ENCODE data around the gene DOP1A.
"Not testable (repeated sequence)": the region's sequence is repeated elsewhere in the genome, so short reads cannot be mapped to it uniquely, and the experiment has no call there.

DOP1A gene

DNA sequence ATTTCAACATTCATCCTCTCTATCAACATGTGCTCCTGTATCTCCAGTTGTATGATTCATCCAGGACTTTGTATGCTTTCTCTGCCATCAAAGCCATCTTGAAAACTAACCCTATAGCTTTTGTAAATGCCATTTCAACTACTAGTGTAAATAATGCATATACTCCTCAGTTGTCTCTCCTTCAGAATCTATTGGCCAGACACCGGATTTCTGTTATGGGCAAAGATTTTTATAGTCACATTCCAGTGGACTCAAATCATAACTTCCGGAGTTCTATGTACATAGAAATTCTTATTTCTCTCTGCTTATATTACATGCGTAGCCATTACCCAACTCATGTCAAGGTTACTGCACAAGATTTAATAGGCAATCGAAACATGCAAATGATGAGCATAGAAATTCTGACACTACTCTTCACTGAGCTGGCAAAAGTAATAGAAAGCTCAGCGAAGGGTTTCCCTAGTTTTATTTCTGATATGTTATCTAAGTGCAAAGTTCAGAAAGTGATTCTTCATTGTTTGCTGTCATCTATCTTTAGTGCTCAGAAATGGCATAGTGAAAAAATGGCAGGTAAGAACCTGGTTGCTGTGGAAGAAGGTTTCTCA, 70.7 kb downstream of the DOP1A start:
- no peak for FAIRE-seq

DNA sequence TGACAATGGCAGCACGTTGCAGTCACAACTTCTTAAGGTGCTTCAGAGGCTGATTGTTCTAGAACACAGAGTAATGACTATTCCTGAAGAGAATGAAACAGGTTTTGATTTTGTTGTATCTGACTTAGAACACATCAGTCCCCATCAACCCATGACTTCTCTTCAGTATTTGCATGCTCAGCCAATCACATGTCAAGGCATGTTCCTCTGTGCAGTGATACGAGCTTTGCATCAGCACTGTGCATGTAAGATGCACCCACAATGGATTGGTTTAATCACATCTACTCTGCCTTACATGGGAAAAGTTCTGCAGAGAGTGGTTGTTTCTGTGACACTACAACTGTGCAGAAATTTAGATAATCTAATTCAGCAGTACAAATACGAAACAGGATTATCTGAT, 71.3 kb downstream of the DOP1A start:
- FAIRE-seq, result no peak

More for the DNA sequence above, 70.7 kb downstream of the DOP1A start:
- no peak for DNase-seq (ENCODE audit: low spot score)

DNA sequence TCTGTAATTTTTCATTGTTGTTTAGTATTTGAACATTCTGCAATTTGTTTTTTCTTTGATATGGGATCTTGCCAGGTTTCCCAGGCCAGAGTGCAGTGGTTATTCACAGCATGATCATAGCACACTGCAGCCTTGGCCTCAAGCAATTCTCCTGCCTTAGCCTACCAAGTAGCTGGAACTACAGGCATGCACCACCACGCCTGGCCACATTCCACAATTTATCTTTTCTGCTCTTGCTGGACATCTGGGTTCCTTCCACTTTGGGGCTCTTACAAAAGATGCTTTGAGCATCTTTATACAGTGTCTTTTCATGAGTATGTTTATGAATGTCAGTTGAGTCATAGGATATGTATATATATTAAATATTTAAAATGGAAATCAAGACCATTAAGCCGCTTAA, 83.6 kb downstream of the DOP1A start:
- no peak for FAIRE-seq
- DNase-seq (ENCODE audit: low spot score), result no peak

More for the DNA sequence above, 71.3 kb downstream of the DOP1A start:
- DNase-seq (ENCODE audit: low spot score), result no peak

DNA sequence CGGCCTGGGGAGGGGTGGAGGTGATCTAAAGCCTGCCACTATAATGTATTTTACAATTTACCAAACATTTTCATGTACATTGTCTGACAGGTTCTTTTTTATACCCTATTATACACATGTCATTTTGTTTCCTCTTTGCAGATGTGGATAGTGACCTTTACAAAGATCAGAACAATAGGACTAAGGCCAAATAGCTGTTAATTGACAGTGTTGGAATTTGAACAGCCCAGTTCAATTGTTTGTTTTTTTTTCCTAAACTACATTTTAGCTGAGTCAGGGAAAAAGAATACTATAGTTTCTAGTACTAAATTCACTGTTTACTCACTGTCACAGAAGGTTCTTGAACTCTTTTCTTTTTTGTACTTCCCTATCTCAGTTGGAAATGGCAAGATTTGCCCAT, 85.4 kb downstream of the DOP1A start:
- FAIRE-seq (no peak), DNase-seq (ENCODE audit: low spot score) (no peak)

DNA sequence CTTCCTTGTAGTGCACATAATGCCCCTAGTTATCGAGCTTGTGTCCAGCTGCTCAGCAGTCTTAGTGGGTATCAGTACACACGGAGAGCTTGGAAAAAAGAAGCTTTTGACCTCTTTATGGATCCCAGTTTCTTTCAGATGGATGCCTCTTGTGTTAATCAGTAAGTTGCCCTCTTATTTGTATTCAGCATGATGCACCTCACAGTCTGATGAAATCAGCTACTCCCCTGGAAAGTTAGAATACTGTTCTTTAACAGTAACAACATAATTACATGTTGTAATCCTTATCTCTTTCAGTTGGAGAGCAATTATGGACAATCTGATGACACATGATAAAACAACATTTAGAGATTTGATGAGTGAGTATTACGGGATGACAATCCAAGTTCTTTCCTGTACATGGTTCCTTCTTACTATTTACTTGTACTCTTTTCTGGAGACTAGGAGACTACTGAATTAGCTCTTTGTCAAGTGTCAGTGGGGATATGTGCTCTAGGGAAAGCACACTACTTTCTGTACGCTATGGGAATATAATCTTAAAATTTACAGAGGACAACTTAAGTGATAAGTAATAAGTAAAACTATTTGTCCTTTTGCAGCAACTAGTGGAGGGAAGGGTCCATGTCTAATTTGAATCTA, 86.5 kb downstream of the DOP1A start:
- no peak for DNase-seq (ENCODE audit: low spot score)
- FAIRE-seq, result no peak

DNA sequence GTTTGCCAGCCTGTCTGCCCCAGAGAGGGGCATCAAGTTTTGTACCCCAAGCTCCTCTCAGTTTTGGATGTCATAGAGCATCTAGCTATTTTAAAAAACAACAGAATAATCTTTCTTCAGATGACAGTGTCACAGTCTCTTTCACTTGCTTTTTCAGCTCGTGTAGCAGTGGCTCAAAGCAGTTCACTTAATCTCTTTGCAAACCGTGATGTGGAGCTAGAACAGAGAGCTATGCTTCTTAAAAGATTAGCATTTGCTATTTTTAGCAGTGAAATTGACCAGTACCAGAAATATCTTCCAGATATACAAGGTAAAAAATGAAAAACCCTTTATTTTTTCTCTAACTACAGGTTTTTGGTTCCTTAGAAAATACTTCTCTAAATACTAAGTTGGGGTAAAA, 88.3 kb downstream of the DOP1A start:
- FAIRE-seq, result no peak

DNA sequence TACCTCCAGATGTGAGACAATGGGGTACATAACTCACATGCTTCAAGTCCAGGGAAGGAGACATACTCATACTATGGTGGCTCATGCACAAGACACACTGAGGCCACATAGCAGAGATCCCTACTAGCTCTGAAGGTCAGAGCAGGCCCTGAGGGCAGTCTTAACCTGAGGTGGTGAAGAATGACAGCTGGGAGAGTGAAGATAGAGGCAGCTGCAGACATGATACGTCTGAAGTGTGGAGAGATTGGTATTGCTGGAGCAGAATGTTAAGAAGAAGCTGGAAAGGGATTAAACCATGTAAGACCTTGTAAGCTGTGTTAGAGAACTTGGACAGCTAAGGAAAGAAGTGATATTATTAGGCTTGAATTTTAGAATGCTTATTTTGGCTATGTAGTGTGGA, 92.7 kb downstream of the DOP1A start:
- FAIRE-seq (no peak), DNase-seq (ENCODE audit: low spot score) (no peak)

More for the DNA sequence above, 88.3 kb downstream of the DOP1A start:
- no peak for DNase-seq (ENCODE audit: low spot score)

DNA sequence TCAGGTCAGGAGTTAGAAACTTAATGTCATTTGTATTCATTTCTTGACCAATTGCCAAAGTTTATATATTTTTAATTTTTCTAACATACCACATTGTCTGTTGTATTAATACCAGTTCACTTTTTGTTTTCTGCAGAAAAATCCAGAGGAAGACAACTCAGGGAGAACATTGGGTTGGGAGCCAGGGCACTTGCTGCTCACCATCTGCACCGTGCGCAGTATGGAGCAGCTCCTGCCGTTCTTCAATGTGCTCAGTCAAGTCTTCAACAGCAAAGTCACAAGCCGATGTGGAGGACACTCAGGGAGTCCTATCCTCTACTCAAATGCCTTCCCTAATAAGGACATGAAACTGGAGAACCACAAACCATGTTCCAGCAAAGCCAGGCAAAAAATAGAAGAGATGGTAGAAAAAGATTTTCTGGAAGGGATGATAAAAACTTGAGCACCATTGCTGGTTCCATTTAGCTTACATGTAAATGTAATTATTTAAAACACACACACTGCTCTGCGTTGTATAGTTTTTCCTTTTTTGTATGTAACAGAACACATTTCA, 100.3 kb downstream of the DOP1A start:
- DNase-seq (ENCODE audit: low spot score) (no peak), FAIRE-seq (no peak)

DNA sequence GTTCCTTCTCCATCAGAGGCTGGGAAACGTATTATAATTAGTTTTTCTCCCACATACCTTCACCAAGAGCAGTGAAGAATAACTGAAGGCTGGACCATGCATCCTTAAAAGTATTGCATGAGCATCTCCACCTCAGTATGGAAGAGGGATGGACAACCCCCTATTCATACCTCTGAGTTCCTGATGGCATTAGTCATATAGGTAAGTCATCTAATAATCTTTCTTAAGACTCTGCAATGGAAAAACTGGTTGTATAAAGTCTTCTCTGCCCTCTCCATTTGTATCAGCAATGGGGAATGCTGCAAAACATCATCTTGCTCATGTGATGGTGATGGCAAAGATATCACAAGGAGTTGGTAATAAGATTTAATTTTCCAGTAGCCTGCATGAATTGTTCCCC, 101.1 kb downstream of the DOP1A start:
- FAIRE-seq (no peak), DNase-seq (ENCODE audit: low spot score) (no peak)

DNA sequence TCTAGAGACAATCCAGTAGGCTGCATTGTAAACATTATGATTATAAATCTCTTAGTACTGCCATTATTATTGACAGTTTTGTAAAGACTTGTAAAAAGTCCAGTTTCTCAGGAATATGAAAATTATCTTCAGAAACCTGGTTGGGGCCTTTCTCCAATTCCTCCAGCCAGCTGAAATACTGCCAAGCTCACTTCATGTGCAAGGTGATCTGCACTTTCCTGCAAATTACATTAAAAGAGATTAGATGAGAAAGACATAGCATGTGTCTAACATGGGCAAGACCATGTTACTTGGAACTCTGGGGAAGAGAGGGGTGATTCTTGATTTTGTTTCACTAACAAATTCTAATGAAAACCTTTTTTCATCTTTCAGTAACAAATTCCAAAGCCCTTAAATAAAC, 101.6 kb downstream of the DOP1A start:
- FAIRE-seq, result no peak
- DNase-seq (ENCODE audit: low spot score), result no peak

DNA sequence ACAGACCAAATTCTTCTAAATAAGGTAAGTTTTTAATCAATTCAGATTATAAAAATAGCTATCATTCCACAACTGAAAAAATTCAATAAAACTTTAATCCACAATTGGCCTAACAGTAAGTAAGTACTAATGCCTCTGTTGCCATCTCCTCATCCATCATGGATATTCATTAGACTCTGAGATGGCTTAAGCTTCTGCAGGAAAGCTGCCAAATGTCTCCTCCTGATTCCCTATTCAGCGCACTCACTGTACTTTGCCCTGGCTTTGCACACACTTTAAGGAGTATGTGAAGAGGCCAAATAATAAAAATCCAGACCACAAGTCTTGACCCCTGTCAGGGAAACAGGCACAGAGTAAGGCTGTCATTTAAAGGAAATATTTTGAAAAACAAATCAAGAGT, 102.0 kb downstream of the DOP1A start:
- DNase-seq (ENCODE audit: low spot score) (no peak), FAIRE-seq (no peak)

DNA sequence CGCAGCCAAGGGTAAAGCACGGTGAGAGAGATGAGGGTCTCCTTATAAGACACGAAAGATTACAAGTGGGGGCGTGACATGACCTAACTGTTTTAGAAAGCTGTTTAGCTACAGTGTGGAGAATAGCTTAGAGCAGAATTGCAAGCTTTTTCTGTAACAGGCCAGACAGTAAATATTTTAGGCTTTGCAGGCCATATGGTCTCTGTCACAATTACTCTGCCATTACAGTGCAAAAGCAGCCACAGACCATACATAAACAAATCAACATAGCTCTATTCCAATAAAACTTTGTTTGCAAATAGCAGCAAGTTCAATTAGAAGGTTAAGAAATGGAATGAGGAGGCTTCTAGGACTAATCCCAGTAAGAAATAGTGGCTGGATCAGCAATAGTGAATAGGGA, 108.8 kb downstream of the DOP1A start:
- DNase-seq (ENCODE audit: low spot score), result no peak
- no peak for FAIRE-seq

DNA sequence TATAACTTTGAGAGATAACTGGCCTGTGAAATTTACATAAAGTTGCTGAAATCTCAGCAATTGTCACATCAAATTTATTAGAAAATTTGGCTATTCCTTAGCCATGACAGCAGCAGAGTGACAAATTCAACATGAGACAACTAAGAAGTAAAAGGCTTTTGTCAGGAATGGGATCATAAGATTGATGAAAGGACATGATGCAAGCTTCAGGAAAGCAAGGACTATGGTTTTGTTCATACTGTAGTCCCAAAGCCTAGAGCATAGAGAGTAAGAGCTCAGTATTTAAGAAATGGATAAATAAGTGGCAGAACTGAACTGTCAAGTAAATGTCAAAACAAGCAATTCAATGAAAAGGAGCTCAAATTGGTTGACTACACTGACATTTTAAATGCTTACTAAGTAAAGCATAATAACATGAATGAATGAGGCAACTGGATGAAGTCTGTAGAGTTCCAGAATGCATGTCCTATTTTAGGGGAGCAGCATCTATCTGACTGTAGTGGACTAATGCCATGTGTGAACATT, 113.0 kb downstream of the DOP1A start:
- FAIRE-seq (no peak), DNase-seq (ENCODE audit: low spot score) (no peak)

DNA sequence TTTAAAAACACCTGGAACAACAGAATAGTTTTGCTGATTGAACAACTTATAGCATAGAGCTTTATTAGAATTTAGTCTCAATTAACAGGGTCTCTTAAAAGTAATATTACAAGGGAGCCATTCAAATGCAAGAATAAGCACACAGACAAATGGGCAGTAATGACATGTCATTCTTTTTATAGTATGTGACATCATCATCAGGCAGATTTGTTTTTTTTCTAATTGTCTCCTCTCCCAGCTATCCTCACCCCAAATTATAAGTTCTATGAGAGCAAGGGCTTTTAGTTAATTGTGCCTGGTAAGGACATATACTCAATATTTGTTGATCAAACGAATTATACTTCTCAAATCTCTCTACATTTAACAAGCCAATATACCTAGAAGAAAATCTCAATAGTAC, 114.6 kb downstream of the DOP1A start:
- no peak for DNase-seq (ENCODE audit: low spot score)
- FAIRE-seq, result no peak

DNA sequence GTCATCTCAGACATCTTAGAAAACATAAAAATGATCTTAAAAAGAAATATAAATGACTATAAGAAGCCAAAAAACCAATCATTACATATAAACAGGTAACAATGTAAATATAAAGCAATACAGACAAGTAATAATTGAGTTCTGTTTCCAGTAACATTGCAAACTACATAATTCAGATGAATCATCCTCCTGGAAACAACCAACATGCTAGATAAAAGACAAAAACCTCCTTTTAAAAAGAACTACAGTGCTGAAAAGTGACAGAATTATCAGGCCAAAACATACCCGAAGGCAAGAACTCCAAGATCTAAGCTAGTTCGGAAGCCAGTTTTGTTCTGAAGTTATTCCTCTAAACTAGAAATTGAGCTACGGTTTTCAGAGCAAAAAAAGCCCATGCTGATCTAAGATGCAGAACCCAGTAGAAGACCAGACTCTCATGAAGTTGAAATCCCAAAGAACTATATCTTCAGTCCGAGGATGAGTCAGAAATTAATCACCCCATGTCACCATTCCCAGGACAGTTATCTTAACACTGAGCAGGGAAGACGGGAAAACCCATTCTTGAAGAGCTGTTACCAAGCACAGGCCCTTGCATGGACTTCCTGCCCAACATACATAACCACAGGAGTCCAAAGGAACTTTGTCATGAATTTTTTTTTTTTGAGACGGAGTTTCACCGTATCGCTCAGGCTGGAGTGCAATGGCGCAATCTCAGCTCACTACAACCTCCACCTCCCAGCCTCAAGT, 115.8 kb downstream of the DOP1A start:
- DNase-seq (ENCODE audit: low spot score), result no peak
- no peak for FAIRE-seq

DNA sequence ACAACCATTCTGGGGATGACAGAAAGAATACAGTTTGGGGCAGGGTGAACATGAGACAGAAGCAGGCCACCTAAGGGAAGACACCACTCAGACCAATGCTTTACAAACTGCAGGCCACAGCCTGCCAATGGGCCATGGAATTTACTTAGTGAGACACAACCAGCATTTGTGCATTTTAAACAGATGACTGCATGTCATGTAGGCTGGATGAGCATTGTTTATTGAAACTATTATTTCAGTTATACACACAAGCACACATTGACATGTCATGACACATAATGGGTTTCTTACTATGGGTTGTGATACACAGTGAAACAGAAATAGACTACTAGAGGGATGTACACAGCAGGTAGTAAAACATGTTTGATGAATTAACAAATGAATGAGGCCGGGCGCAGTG, 117.6 kb downstream of the DOP1A start:
- FAIRE-seq (no peak), DNase-seq (ENCODE audit: low spot score) (no peak)

DNA sequence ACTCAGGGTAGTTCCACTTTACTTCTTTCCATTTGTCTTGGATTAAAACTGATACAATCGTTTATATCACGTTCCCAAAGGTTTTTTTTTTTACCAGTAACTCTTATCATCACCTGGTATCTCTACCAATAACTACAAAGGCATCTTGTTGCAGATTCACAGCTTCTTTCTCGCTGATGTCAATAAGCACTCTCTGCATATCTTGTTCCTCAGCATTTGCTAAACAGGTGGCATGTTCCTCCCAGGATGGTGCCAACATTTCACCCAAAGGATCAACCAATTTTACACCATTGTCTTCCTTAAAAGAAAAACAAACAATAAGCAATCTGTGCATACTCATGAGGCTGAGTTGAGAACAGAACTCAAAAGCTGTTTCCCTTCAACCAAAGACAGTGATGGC, 121.0 kb downstream of the DOP1A start:
- FAIRE-seq (no peak), DNase-seq (ENCODE audit: low spot score) (no peak)

DNA sequence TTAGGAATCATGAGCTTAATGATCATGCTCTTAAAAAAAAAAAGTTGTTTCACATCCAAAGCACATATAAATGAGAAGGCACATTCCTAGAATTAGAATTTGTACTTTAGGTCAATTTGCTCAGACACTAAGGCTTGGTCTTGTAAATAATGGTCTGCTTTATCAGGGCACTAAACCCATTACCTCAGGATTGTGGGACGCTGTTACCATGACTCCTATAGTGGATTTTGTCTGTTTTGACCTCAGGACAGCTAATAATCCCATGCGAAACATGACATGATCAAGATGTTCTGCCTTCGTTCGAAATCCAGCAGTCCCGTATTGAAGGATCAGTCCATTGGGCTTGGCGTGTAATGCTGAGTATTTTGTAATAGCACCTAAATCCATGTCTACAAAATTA, 123.2 kb downstream of the DOP1A start:
- FAIRE-seq, result no peak

DNA sequence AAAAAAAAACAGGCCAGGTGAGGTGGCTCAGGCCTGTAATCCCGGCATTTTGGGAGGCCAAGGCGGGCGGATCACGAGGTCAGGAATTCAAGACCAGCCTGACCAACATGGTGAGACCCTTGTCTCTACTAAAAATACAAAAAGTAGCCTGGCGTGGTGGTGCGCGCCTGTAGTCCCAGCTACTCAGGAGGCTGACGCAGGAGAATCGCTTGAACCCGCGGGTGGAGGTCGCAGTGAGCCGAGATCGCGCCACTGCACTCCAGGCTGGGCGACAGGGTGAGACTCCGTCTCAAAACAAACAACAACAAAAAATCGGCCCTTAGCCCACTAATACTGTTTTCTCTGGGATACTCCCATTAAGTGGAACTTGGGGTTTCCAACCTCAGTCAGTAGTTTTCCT, 124.5 kb downstream of the DOP1A start:
- FAIRE-seq; DNase-seq (ENCODE audit: low spot score): not testable (repeated sequence)

More for the DNA sequence above, 123.2 kb downstream of the DOP1A start:
- no peak for DNase-seq (ENCODE audit: low spot score)

DNA sequence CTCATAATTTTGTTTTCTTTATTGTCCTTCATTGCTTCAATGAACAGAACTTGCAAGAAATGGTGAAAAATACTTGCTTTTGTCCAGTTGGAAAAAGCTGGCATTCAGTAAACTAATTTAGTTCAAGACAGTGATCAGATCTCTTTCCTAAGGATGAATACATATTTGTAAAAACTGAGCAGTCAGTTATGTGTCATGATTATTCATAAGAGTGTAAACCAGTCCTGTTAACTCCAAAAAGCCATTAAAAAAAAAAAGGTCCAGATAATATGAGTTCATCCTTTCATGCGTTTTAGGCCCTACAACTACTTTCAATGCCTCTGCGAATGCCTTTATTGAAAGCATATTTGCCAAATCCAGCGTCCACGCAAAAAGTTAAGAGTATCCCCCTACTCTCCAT, 125.0 kb downstream of the DOP1A start:
- FAIRE-seq (no peak), DNase-seq (ENCODE audit: low spot score) (no peak)

DNA sequence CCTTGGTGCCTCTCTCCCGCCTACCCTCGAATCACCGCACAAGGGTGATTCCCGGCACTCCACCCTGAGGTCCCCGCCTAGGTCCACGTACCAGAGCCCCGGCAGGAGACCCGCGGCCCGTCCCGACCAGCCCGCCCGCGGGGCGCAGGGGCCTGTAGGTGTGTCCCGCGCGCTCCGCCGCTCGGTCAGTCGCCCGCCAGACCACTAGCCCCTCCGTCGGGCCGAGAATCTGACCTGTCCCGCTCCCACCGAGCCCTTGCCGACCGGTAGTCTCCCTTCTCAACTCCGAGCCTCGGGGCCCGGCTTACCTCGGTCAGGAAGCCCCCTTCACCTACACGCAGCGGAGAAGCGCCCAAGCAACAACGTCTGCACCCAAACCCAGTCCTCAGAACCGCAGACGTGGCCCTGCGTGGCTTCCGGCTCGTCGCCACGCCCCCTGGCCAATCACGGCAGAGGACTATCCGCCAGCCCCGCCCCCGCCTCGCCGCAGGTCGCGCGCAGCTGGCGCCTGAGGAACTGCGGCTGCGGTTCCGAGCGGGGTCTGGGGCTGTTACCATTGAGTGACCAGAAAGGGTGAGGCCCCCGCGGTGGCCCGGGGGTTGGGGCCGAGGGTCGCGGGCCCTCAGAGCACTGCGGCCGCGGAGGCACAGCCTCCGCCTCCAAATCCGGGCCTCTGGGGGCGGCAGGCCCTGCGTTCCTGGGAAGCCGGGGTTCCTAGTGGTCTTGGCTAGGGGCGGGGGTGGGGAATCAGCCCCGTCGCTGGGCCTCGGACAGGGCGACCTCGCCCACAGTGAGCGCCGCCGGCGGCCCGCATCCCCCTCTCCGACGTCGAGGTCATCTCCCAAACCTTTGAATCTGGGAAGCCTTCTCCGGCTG, 125.6 kb downstream of the DOP1A start, which contains the start of the genes PGM3 and RWDD2A:
Gene PGM3, minus strand, starts transcription at position 395 of the 876 bp plus-strand sequence. CDS start 2,253 bp downstream, outside the sequence.
Gene RWDD2A, plus strand, starts transcription at position 487 of the 876 bp plus-strand sequence. CDS start 1,095 bp downstream, outside the sequence.
- DNase-seq (ENCODE audit: low spot score) (peak; percentile 90), FAIRE-seq (no peak)

All from urothelium cell line (cell line).